SK-N-SH treated with all-trans-retinoic acid at 6 μM for 48 hours (cell line): ENCODE measurements around the gene PPP1R12A.

Experiments
- ARNTL ChIP-seq: fragments of 450-650 bp; formaldehyde crosslinking; IDR thresholded peaks from 2 replicates; pipeline ENCODE4 v1.5.0; 2020; ENCODE audit warnings: low read depth, mild to moderate bottlenecking, moderate library complexity, borderline replicate concordance
- GLIS3 ChIP-seq: fragments of 250-450 bp; sonication (Bioruptor Pico); IDR thresholded peaks from 2 replicates; pipeline ENCODE4 v1.5.0; 2020; ENCODE audit warnings: mild to moderate bottlenecking, moderate library complexity
- ISL1 ChIP-seq: fragments of 250-450 bp; sonication (Bioruptor Pico); IDR thresholded peaks from 2 replicates; pipeline ENCODE4 v2.1.2; 2022; ENCODE audit warnings: mild to moderate bottlenecking, moderate library complexity
- OSR1 ChIP-seq: fragments of 250-450 bp; sonication (Bioruptor Pico); IDR thresholded peaks from 2 replicates; pipeline ENCODE4 v1.8.0; 2022; ENCODE audit warnings: moderate library complexity, mild to moderate bottlenecking, inconsistent platforms
- RARB ChIP-seq: fragments of 250-450 bp; sonication (Bioruptor Pico); IDR thresholded peaks from 2 replicates; pipeline ENCODE4 v1.8.0; 2021; ENCODE audit warnings: mild to moderate bottlenecking, moderate library complexity
- SNAI2 ChIP-seq: fragments of 250-450 bp; sonication (Bioruptor Pico); IDR thresholded peaks from 2 replicates; pipeline ENCODE4 v1.5.0; 2020; ENCODE audit warnings: mild to moderate bottlenecking, moderate library complexity
- TCF4 ChIP-seq: fragments of 250-450 bp; sonication (Bioruptor Pico); IDR thresholded peaks from 2 replicates; pipeline ENCODE4 v1.8.0; 2021; ENCODE audit warnings: mild to moderate bottlenecking, moderate library complexity, borderline replicate concordance
- TOX ChIP-seq: fragments of 250-450 bp; sonication (Bioruptor Pico); IDR thresholded peaks from 2 replicates; pipeline ENCODE4 v1.8.0; 2021; ENCODE audit warnings: mild to moderate bottlenecking, moderate library complexity, borderline replicate concordance
- ZFP3 ChIP-seq: fragments of 250-450 bp; sonication (Bioruptor Pico); IDR thresholded peaks from 2 replicates; pipeline ENCODE4 v1.5.0; 2020; ENCODE audit warnings: mild to moderate bottlenecking, moderate library complexity
- ZNF565 ChIP-seq: fragments of 450-650 bp; formaldehyde crosslinking; conservative IDR thresholded peaks from 2 replicates; pipeline ENCODE4 v1.5.0; 2020; ENCODE audit warnings: low read depth, mild to moderate bottlenecking, moderate library complexity
- ZNF70 ChIP-seq: fragments of 450-650 bp; formaldehyde crosslinking; IDR thresholded peaks from 2 replicates; pipeline ENCODE4 v1.5.0; 2020; ENCODE audit warnings: mild to moderate bottlenecking, moderate library complexity
- TF ChIP-seq, protein P1 (sequence below): fragments of 250-450 bp; sonication (Bioruptor Pico); IDR thresholded peaks from 2 replicates; pipeline ENCODE4 v1.8.0; 2020; ENCODE audit warnings: mild to moderate bottlenecking, moderate library complexity, borderline replicate concordance
- TF ChIP-seq, protein P2 (sequence below): fragments of 250-450 bp; sonication (Bioruptor Pico); IDR thresholded peaks from 2 replicates; pipeline ENCODE4 v1.5.1; 2020; ENCODE audit warnings: low read depth, mild to moderate bottlenecking, moderate library complexity

DNA sequence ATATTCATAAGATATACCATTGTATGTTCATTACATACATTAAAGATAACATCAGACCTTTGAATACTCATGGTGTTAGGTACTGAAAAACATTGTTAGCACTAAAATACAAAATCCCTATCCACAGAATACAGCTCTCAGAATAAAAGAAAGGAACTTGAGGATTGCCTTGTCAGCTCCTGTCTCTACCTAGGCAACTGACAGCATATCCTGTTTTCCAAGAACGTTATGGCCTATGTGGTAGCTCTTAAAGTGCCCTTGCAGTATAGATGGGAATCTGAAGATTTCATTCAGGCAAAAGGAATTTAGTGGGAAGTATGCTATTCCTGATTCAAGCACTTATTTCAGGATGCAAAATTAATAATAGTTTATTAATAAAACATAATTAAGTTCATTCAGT lies 1.8 kb upstream of the PPP1R12A start:
- TF ChIP-seq, protein P1, sequence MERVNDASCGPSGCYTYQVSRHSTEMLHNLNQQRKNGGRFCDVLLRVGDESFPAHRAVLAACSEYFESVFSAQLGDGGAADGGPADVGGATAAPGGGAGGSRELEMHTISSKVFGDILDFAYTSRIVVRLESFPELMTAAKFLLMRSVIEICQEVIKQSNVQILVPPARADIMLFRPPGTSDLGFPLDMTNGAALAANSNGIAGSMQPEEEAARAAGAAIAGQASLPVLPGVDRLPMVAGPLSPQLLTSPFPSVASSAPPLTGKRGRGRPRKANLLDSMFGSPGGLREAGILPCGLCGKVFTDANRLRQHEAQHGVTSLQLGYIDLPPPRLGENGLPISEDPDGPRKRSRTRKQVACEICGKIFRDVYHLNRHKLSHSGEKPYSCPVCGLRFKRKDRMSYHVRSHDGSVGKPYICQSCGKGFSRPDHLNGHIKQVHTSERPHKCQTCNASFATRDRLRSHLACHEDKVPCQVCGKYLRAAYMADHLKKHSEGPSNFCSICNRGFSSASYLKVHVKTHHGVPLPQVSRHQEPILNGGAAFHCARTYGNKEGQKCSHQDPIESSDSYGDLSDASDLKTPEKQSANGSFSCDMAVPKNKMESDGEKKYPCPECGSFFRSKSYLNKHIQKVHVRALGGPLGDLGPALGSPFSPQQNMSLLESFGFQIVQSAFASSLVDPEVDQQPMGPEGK (CRISPR knock-in tag), result no peak
- no peak for TF ChIP-seq SNAI2
- no peak for TF ChIP-seq TCF4 (CRISPR knock-in tag)
- TF ChIP-seq, protein P2, sequence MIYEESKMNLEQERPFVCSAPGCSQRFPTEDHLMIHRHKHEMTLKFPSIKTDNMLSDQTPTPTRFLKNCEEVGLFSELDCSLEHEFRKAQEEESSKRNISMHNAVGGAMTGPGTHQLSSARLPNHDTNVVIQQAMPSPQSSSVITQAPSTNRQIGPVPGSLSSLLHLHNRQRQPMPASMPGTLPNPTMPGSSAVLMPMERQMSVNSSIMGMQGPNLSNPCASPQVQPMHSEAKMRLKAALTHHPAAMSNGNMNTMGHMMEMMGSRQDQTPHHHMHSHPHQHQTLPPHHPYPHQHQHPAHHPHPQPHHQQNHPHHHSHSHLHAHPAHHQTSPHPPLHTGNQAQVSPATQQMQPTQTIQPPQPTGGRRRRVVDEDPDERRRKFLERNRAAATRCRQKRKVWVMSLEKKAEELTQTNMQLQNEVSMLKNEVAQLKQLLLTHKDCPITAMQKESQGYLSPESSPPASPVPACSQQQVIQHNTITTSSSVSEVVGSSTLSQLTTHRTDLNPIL (CRISPR knock-in tag), result no peak
- TF ChIP-seq GLIS3 (CRISPR knock-in tag), result no peak
- no peak for TF ChIP-seq ZNF70
- TF ChIP-seq ARNTL, result no peak
- no peak for TF ChIP-seq RARB (CRISPR knock-in tag)
- TF ChIP-seq ISL1, result no peak
- TF ChIP-seq ZNF565 (CRISPR knock-in tag), result no peak
- no peak for TF ChIP-seq OSR1
- no peak for TF ChIP-seq ZFP3 (CRISPR knock-in tag)
- no peak for TF ChIP-seq TOX (CRISPR knock-in tag)
